HG03066 (cell line): Measurements from ENCODE around the gene NID1.
"Not testable (repeated sequence)": the region's sequence is repeated elsewhere in the genome, so short reads cannot be mapped to it uniquely, and the experiment has no call there.

Experiments used
- ATAC-seq: cut with Tn5 transposase; IDR thresholded peaks from one replicate; pipeline ENCODE4 v1.9.1; 2021; ENCODE audit warnings: low read depth; ENCODE audit not compliant: unreplicated experiment

NID1 gene

GRCh38 chr1:236003058-236003457, 61.8 kb downstream of the NID1 start:
- not testable (repeated sequence) for ATAC-seq

GRCh38 chr1:236002572-236002971, 62.3 kb downstream of the NID1 start:
- no peak for ATAC-seq

GRCh38 chr1:236002025-236002390, 62.9 kb downstream of the NID1 start:
- no peak for ATAC-seq

GRCh38 chr1:236000781-236001180, 64.1 kb downstream of the NID1 start:
- ATAC-seq = no peak

- ATAC-seq = peak; percentile 75
Observed at GRCh38 chr1:235999259-235999925, 65.5 kb downstream of the NID1 start.

GRCh38 chr1:235998812-235999211, 66.1 kb downstream of the NID1 start:
- peak; percentile 40 for ATAC-seq

- ATAC-seq = no peak
Observed at GRCh38 chr1:235997931-235998330, 67.0 kb downstream of the NID1 start.

- ATAC-seq = no peak
Observed at GRCh38 chr1:235997049-235997448, 67.8 kb downstream of the NID1 start.

- no peak for ATAC-seq
Observed at GRCh38 chr1:235996048-235996785, 68.7 kb downstream of the NID1 start.

- no peak for ATAC-seq
Observed at GRCh38 chr1:235995511-235995910, 69.4 kb downstream of the NID1 start.

- ATAC-seq = no peak
Observed at GRCh38 chr1:235993652-235994051, 71.2 kb downstream of the NID1 start.

GRCh38 chr1:235992868-235993267, 72.0 kb downstream of the NID1 start:
- no peak for ATAC-seq

GRCh38 chr1:235992346-235992745, 72.5 kb downstream of the NID1 start:
- ATAC-seq = no peak

GRCh38 chr1:235990330-235990795, 74.5 kb downstream of the NID1 start:
- ATAC-seq = no peak

GRCh38 chr1:235989105-235989504, 75.8 kb downstream of the NID1 start:
- no peak for ATAC-seq

- no peak for ATAC-seq
Observed at GRCh38 chr1:235986869-235987268, 78.0 kb downstream of the NID1 start.

- ATAC-seq = no peak
Observed at GRCh38 chr1:235984041-235984825, 80.7 kb downstream of the NID1 start.

- no peak for ATAC-seq
Observed at GRCh38 chr1:235980976-235981375, 83.9 kb downstream of the NID1 start.

- no peak for ATAC-seq
Observed at GRCh38 chr1:235979716-235980333, 85.1 kb downstream of the NID1 start.

- no peak for ATAC-seq
Observed at GRCh38 chr1:235979176-235979575, 85.7 kb downstream of the NID1 start.

- no peak for ATAC-seq
Observed at GRCh38 chr1:235976490-235976889, 88.4 kb downstream of the NID1 start.
